ENCODE data around the gene B4GALT1.

DNA sequence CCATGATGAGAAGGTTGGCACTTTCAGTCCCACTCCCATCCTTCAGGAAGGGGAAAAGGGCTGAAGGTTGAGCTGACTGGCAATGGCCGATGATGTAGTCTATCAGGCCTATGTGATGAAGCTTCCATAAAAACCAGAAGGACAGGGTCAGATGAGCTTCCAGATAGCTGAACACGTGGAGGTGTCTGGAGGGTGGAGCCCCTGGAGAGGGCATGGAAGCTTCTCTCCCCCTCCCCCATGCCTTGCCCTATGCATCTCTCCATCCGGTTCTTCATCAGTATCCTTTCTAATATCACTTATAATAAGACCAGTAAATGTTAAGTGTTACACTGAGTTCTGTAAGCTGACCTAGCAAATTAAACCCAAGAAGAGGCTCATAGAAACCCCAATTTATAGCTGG is 58.0 kb downstream of the B4GALT1 start:
- TF ChIP-seq, protein P1, sequence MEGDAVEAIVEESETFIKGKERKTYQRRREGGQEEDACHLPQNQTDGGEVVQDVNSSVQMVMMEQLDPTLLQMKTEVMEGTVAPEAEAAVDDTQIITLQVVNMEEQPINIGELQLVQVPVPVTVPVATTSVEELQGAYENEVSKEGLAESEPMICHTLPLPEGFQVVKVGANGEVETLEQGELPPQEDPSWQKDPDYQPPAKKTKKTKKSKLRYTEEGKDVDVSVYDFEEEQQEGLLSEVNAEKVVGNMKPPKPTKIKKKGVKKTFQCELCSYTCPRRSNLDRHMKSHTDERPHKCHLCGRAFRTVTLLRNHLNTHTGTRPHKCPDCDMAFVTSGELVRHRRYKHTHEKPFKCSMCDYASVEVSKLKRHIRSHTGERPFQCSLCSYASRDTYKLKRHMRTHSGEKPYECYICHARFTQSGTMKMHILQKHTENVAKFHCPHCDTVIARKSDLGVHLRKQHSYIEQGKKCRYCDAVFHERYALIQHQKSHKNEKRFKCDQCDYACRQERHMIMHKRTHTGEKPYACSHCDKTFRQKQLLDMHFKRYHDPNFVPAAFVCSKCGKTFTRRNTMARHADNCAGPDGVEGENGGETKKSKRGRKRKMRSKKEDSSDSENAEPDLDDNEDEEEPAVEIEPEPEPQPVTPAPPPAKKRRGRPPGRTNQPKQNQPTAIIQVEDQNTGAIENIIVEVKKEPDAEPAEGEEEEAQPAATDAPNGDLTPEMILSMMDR (IDR thresholded peaks at IDR 0.05): no peak
- no peak for TF ChIP-seq POLR2A (IDR thresholded peaks at IDR 0.05)

Measured in sigmoid colon (tissue), 3 donors.